Pericardium fibroblast (primary cell): ENCODE measurements around the gene MIER1. TPM values are rescaled to one million over a fixed set of nuclear protein-coding genes. Genes with fewer than 3 reads are reported as not detected.

ENCODE experiments used
- total RNA-seq: library from RNA; depleted of rRNA; stranded (reverse); fragments of >200 nt; gene quantifications from 2 replicates; pipeline ENCODE4 v1.2.3, GENCODE V29; 2015

MIER1 gene
- total RNA-seq = 13.8 and 17.4 TPM in 2 replicates

GRCh38 chr1:66924756-66925557 is at the start of gene MIER1, which contains the start of gene DNAI4:
Gene MIER1, plus strand, starts transcription at chr1:66924990. Its CDS starts 39 bp downstream, at chr1:66925029.
Gene DNAI4, minus strand, starts transcription at chr1:66924856. Its CDS starts 25 bp downstream, at chr1:66924831.

Other genes starting within 250 kb of the MIER1 start
- gene DYNLT5, start 172.5 kb upstream of the MIER1 start, total RNA-seq = not detected in 2 replicates
- gene INSL5, start 123.7 kb upstream of the MIER1 start, total RNA-seq = not detected in 2 replicates
- gene DNAI4, start 134 bp upstream of the MIER1 start, total RNA-seq = 3.0 and 4.1 TPM in 2 replicates
- 6.8 and 9.3 TPM in 2 replicates for gene SLC35D1, start 129.2 kb downstream of the MIER1 start, total RNA-seq
- not detected in 2 replicates for gene C1orf141, start 210.0 kb downstream of the MIER1 start, total RNA-seq
- gene IL23R, start 241.5 kb downstream of the MIER1 start, total RNA-seq = not detected in 2 replicates